Measurements from ENCODE around the gene EGFL7. TPM values are rescaled to one million over a fixed set of nuclear protein-coding genes. Genes with fewer than 3 reads are reported as not detected.

EGFL7 gene
- total and polyA plus RNA-seq, 10 of the 15 experiments (the other 5 are each of a cell fraction or from before 2014, with no cell fraction given) = 0.06 to 0.46 (median 0.19) TPM; not detected in 5

DNA sequence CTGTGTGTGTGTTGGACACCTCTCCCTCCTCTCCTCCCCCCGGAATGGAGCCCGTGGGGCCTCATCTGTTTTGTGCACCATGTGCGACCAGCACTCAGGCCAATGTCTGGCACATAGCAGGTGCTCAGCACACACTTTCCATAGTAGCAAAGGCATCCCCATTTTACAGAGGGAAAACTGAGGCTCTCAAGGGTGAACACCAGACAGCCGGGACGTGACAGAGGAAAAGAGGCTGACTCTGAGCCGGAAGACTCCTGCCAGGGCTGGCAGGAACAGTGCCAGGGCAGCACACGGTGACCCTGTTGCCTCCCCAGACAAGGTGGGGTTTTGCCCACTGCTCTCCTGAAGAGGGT, 26.4 kb downstream of the EGFL7 start:
- POLR2A ChIA-PET = no interaction called here
- Histone ChIP-seq H3K27me3 (replicated peaks in 1 of 2; ENCODE audit: control insufficient read depth in 2 of 2, insufficient read depth in 2 of 2, low read length in 1 of 2) (no peaks in the 10 kb centered on the region), H3K36me3 (ENCODE audit: control insufficient read depth in 2 of 2, insufficient read depth in 2 of 2, low read length in 1 of 2) (no peaks in the 10 kb centered on the region), H2AFZ (ENCODE audit: control insufficient read depth, low read depth, low read length) (no peak overlapping the region), H3K4me1 (ENCODE audit: control insufficient read depth, insufficient read depth, low read length) (peaks cover 16% of the 10 kb centered on the region), H3K79me2 (ENCODE audit: control insufficient read depth, insufficient read depth, low read length) (peaks cover 7% of the 10 kb centered on the region), H3K9me3 (replicated peaks; ENCODE audit: control insufficient read depth, insufficient read depth, low read length) (no peaks in the 10 kb centered on the region), H3K9ac (ENCODE audit: control insufficient read depth, insufficient read depth, low read length) (no peak overlapping the region), H3K4me3 (no peak overlapping the region), H3K4me2 (ENCODE audit: control insufficient read depth, insufficient read depth) (no peak overlapping the region), H3K27ac (ENCODE audit: control insufficient read depth, insufficient read depth) (no peak overlapping the region), H4K20me1 (ENCODE audit: control insufficient read depth, insufficient read depth) (no peaks in the 10 kb centered on the region)
- ATAC-seq (no peak), FAIRE-seq (no peak), DNase-seq (ENCODE audit: low read depth, low spot score) (no peak)
- intact Hi-C loops (cut with micrococcal nuclease; ENCODE audit: unreplicated experiment) = loop anchor here (5.0 kb wide), 1 partner anchor 202 kb away; no protein-coding TSS in a partner anchor
- RAD21 ChIA-PET (ENCODE audit: unreplicated experiment) = no interaction called here
- TF ChIP-seq, protein P1, sequence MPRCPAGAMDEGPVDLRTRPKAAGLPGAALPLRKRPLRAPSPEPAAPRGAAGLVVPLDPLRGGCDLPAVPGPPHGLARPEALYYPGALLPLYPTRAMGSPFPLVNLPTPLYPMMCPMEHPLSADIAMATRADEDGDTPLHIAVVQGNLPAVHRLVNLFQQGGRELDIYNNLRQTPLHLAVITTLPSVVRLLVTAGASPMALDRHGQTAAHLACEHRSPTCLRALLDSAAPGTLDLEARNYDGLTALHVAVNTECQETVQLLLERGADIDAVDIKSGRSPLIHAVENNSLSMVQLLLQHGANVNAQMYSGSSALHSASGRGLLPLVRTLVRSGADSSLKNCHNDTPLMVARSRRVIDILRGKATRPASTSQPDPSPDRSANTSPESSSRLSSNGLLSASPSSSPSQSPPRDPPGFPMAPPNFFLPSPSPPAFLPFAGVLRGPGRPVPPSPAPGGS (IDR thresholded peaks at IDR 0.05; ENCODE audit: borderline replicate concordance, insufficient read depth, low read depth, low read length, poor library complexity, severe bottlenecking) = no peak
- TF ChIP-seq DPF2 (IDR thresholded peaks at IDR 0.05) (no peak), BMI1 (IDR thresholded peaks at IDR 0.05; ENCODE audit: borderline replicate concordance) (no peak), ZNF384 (IDR thresholded peaks at IDR 0.05; ENCODE audit: borderline replicate concordance, low read depth, low read length) (no peak), RBBP5 (conservative IDR thresholded peaks at IDR 0.05) (no peak), ZNF274 (IDR thresholded peaks at IDR 0.05; ENCODE audit: insufficient read depth, insufficient read length) (no peak), RAD21 (IDR thresholded peaks at IDR 0.05; ENCODE audit: insufficient read depth, low read depth, low read length) (no peak), JUNB (IDR thresholded peaks at IDR 0.05) (no peak)
- BruUV-seq (replicated peaks) = no TSS peak
- CTCF ChIA-PET = interaction anchor here (1.0 to 2.9 kb wide), 3 partner anchors 9 to 38 kb away, joined by 3 to 12 read pairs (median 3); no protein-coding TSS in a partner anchor
- SMC1A ChIA-PET (ENCODE audit: uncharacterized antibody, unreplicated experiment) = interaction anchor here (1.3 kb wide), 1 partner anchor 9 kb away, joined by 3 read pairs; no protein-coding TSS in a partner anchor
- in situ Hi-C loops (cut with MboI) = no loop called here
- WGBS (ENCODE audit: insufficient coverage, insufficient replicate concordance, low lambda C conversion rate, missing lambda C conversion rate) = 48% methylated on average over 7 of the region's 7 CpGs

Measured in GM12878 (cell line).